GM10266 (cell line): ENCODE data around the gene NNAT.

Source experiments
- DNase-seq: peaks from one replicate; pipeline ENCODE4 v3.0.0; 2012; ENCODE audit errors: extremely low spot score
- TF ChIP-seq, protein P1 (sequence below): IDR thresholded peaks from 2 replicates; pipeline ENCODE4 v1.5.1; 2012; ENCODE audit warnings: mild to moderate bottlenecking, low read depth; ENCODE audit not compliant: control insufficient read depth, insufficient read depth; ENCODE audit errors: missing control alignments

Gene NNAT

DNA sequence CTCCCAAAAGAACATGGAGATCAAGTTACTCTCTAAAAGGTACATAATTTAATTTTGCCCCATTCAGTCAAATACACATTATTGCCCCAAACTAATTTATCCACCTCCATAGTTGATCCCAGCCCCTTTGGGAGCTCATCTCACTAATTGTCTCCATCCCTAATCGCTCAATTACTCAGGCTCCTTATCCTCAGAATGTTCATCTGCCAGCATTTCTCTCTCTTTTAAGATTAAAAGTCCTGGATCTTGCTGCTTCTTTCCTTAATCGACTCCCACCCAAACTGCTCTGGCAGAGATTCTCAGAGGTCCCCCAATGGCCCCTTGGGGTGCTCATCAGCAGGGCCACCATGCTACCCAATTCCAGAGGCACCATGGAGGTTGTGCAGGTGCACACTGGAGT is 18.4 kb upstream of the NNAT start:
- TF ChIP-seq, protein P1, sequence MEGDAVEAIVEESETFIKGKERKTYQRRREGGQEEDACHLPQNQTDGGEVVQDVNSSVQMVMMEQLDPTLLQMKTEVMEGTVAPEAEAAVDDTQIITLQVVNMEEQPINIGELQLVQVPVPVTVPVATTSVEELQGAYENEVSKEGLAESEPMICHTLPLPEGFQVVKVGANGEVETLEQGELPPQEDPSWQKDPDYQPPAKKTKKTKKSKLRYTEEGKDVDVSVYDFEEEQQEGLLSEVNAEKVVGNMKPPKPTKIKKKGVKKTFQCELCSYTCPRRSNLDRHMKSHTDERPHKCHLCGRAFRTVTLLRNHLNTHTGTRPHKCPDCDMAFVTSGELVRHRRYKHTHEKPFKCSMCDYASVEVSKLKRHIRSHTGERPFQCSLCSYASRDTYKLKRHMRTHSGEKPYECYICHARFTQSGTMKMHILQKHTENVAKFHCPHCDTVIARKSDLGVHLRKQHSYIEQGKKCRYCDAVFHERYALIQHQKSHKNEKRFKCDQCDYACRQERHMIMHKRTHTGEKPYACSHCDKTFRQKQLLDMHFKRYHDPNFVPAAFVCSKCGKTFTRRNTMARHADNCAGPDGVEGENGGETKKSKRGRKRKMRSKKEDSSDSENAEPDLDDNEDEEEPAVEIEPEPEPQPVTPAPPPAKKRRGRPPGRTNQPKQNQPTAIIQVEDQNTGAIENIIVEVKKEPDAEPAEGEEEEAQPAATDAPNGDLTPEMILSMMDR: no peak
- DNase-seq: no peak

DNA sequence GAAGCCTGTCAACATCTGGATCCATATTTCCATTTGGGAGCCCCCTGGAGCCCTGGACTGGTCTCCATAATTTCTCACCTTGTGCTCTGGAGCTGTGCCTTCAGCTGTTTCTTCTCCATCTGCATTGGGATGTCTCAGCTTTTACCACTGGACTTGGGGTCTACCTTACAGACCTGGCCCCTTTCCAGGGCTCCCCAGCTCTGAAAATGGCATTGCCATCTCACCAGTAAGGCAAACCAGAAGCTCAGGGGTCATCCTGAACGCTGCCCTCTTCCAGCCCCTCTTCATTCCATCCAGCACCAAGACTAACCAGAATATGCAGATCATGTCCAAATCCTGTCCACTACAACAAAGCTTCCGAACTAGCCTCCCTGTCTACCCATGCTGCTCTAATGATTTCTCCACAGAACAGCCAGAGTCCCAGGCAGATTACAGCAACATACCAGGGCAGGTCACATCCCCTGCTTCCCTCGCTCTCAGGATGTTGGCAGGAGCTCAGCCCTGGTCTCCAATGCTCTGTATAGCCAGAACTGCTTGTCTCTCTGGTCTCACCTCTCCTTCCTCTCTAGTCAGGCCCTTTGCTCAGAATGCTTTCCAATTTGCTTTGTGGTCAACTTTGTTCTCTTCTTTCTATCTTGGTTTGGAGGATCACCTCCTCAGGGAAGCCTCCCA is 17.7 kb upstream of the NNAT start:
- no peak for DNase-seq
- TF ChIP-seq, protein P1: no peak

DNA sequence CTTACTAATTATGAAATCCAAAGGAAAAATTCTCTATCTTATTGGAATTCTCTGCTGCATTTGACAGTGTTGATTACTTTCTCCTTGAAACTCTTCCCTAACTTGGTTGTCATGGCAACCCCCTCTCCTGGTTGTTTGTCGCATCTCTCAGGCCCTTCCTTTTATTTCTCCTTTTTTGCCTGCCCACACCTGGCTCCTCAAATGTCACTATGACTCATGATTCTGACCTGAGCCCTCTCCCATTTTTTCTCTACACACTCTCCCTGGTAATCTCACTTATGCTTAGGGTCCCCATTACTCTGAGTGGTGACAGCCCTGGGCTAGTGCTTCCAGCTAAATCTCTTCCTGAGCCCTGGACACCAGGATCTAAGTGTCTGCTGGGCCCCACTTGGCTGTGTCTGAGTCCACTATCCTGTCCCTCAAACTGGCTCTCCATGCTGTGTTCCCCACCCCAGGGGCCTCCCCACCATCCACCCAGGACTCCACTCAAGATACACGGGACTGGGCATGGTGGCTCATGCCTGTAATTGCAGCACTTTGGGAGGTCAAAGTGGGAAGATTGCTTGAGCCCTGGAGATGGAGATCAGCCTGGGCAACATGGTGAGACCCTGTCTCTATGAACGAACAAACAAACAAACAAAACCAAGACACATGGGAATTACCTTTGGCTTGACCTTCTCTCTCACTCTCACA is 16.5 kb upstream of the NNAT start:
- TF ChIP-seq, protein P1: no peak
- DNase-seq: no peak

DNA sequence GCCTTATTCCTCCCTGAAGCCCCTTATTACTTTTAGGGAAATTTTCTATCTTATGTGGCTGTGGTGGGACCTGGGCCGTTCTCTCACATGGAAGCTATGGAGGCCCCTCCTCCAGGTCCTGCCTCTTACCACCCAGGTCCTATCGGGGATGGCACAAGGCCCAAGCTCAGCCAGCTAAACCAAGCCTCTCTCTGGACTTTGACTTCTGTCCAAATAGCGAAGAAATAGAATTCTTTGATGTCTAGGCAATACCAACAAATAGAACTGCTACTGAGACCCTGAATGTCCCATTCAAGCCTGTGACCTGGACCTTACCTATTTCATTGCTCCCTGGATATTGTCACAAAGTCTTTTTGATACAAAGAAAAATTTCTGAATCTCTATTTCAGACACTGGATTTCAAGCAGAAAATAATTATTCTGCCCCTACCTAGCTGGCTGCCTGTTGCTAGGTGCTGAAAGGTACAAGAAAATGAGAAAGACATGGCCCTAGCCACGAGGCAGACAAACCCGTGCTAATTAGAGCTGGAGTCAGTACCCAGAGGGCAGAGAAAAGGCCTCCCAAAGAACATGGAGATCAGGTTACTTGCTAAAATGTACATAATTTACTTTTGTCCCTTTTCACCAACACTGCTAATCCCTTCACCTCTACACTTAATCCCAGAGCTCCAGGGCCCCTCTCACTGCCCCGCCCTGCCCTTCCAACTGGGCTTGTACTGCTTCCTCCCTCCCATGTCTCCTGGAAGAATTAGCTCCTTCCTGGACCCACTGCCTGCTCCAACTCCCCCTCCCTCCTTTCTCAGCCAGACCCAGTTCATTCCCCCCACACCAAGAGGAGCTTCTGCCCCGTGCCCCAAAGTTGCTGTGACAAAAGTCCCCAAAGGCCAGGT is 15.5 kb upstream of the NNAT start:
- no peak for DNase-seq

DNA sequence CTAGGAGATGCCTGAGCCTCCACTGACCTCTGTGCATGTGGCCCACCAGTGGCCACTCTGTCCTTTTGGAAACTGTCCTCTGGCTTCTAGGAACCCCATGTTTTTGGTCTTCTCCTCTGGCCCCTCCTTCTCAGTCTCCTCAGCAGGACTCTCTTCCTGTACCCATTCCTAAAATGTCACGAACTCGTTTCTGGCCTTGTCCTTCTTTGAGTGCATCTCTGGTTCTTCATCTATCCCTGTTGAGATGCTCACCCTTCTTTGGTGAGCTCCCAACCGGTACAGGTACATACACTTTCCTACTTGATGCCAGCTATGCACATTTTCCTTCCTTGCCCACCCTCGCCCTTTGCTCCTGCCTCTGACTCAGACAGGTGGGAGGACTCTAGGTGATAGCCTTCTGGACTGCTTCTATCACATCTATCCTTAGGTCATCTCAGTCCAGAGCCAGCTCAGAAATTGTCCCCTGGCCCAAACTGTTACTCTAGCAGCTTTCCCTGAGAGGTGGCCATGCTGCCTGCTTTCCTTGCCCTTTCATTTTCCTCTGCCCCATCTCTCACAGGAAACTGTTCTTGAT is 14.8 kb upstream of the NNAT start:
- TF ChIP-seq, protein P1: no peak
- no peak for DNase-seq

More for the DNA sequence above, 15.5 kb upstream of the NNAT start:
- TF ChIP-seq, protein P1: no peak

DNA sequence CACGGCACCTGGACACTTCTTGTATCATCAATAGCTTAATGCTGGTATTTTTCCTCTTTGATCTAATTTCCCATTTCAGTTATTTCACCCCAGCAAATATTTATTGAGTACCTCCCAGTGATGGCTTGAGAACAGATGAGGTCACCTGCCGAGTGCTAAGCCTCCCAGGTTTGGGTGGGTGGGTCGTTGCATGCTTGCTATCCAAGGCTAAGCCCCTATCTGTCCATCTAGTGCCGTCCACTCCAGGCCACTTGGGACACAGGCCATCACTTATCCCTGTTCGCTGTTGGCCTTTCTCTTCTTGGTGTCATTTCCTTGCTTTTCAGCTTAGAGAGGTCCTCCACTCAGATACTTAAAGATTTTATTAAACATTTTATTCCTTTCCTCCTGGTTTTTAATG is 10.8 kb upstream of the NNAT start:
- no peak for DNase-seq
- TF ChIP-seq, protein P1: no peak
